Measurements from ENCODE around the gene CDK15. TPM values are rescaled to one million over a fixed set of nuclear protein-coding genes. Genes with fewer than 3 reads are reported as not detected.

Gene CDK15
- total and polyA plus RNA-seq, 9 of the 15 experiments (the other 6 are each of a cell fraction or from before 2014, with no cell fraction given) = not detected

GRCh38 chr2:201936817-201937216, 130.5 kb downstream of the CDK15 start:
- CTCF ChIA-PET (ENCODE audit: low intra/inter-chr PET ratio) = no interaction called here
- Histone ChIP-seq H3K4me2 (ENCODE audit: insufficient read depth, low read length) (no peak overlapping the region), H3K79me2 (ENCODE audit: control insufficient read depth, insufficient read depth, low read length) (no peaks in the 10 kb centered on the region), H3K27me3 (ENCODE audit: control insufficient read depth in 2 of 2, insufficient read depth in 2 of 2, low read length in 2 of 2) (peaks cover 0 to 27% of the 10 kb centered on the region in 2 experiments; a peak in 4 of 5 replicates), H3K4me3 (no peak overlapping the region), H3K9me3 (replicated peaks; ENCODE audit: control insufficient read depth, insufficient read depth, low read depth, low read length) (no peaks in the 10 kb centered on the region), H3K9ac (ENCODE audit: insufficient read depth in 1 of 2, low read depth in 2 of 2, low read length in 2 of 2) (no peak overlapping the region), H3K36me3 (ENCODE audit: control insufficient read depth, insufficient read depth, low read length) (no peaks in the 10 kb centered on the region), H2AFZ (ENCODE audit: low read depth, low read length) (no peak overlapping the region), H3K4me1 (replicated peaks in 1 of 2; ENCODE audit: control insufficient read depth in 2 of 2, insufficient read depth in 2 of 2, low read length in 2 of 2) (no peaks in the 10 kb centered on the region), H3K9me1 (ENCODE audit: control insufficient read depth, insufficient read depth, low read length) (no peaks in the 10 kb centered on the region), H3K27ac (ENCODE audit: extremely low read depth, low read depth, low read length) (no peak overlapping the region), H4K20me1 (replicated peaks; ENCODE audit: control insufficient read depth, insufficient read depth, low read length) (no peaks in the 10 kb centered on the region)
- FAIRE-seq = no peak
- WGBS (ENCODE audit: insufficient coverage, low coverage, missing lambda C conversion rate) = 0% methylated on average over 4 of the region's 4 CpGs
- no peak for DNase-seq (ENCODE audit: extremely low read depth in 1 of 4, low spot score in 3 of 4)
- no peak for TF ChIP-seq TRIM25 (IDR thresholded peaks at IDR 0.05; ENCODE audit: borderline replicate concordance)
- TF ChIP-seq RAD51 (IDR thresholded peaks at IDR 0.05; ENCODE audit: borderline replicate concordance, low read depth) = no peak
- TF ChIP-seq ZNF511 (CRISPR knock-in tag; IDR thresholded peaks at IDR 0.05) = no peak
- TF ChIP-seq CHCHD3 (CRISPR knock-in tag; IDR thresholded peaks at IDR 0.05) = no peak
- TF ChIP-seq SMAD1 (IDR thresholded peaks at IDR 0.05; ENCODE audit: low read depth, low read length, partially characterized antibody) = no peak
- TF ChIP-seq MGA (IDR thresholded peaks at IDR 0.05) = no peak
- no peak for TF ChIP-seq MCM7 (IDR thresholded peaks at IDR 0.05)
- ATAC-seq = no peak
- POLR2A ChIA-PET = interaction anchor here (0.6 kb wide), 1 partner anchor 1119 kb away, joined by 4 read pairs; no protein-coding TSS in a partner anchor
- intact Hi-C loops (cut with micrococcal nuclease) = no loop called here
- BruUV-seq (replicated peaks) = no TSS peak
- in situ Hi-C loops (cut with MboI) = no loop called here

All from K562 (cell line).